ENCODE results near the gene LDB2.

The LDB2 gene

GRCh38 chr4:16706251-16706650 lies 192.2 kb downstream of the LDB2 start:
- no peak overlapping the region for H3K27ac ChIP-seq (ENCODE audit: low read depth, low read length)
- no peaks in the 10 kb centered on the region for H3K27me3 ChIP-seq (ENCODE audit: insufficient read depth, low read length)
- no peaks in the 10 kb centered on the region for H3K4me1 ChIP-seq (ENCODE audit: control insufficient read depth, insufficient read depth, low read length, unreplicated experiment)
- no peak overlapping the region for H3K4me3 ChIP-seq (ENCODE audit: low read depth, low read length)
- H3K36me3 ChIP-seq (ENCODE audit: insufficient read depth, low read length): no peaks in the 10 kb centered on the region
- no peak overlapping the region for H2AFZ ChIP-seq (ENCODE audit: low read length, unreplicated experiment)
- H3K79me2 ChIP-seq (ENCODE audit: control insufficient read depth, insufficient read depth, low read length, unreplicated experiment): no peaks in the 10 kb centered on the region

GRCh38 chr4:16705341-16705740 lies 193.1 kb downstream of the LDB2 start:
- no peaks in the 10 kb centered on the region for H3K36me3 ChIP-seq (ENCODE audit: insufficient read depth, low read length)
- H3K4me1 ChIP-seq (ENCODE audit: control insufficient read depth, insufficient read depth, low read length, unreplicated experiment): no peaks in the 10 kb centered on the region
- no peak overlapping the region for H3K4me3 ChIP-seq (ENCODE audit: low read depth, low read length)
- no peak overlapping the region for H3K27ac ChIP-seq (ENCODE audit: low read depth, low read length)
- no peaks in the 10 kb centered on the region for H3K27me3 ChIP-seq (ENCODE audit: insufficient read depth, low read length)
- H2AFZ ChIP-seq (ENCODE audit: low read length, unreplicated experiment): no peak overlapping the region
- H3K79me2 ChIP-seq (ENCODE audit: control insufficient read depth, insufficient read depth, low read length, unreplicated experiment): no peaks in the 10 kb centered on the region

GRCh38 chr4:16704489-16704888 lies 194.0 kb downstream of the LDB2 start:
- Histone ChIP-seq H3K36me3 (ENCODE audit: insufficient read depth, low read length) (no peaks in the 10 kb centered on the region), H3K27me3 (ENCODE audit: insufficient read depth, low read length) (no peaks in the 10 kb centered on the region), H3K4me1 (ENCODE audit: control insufficient read depth, insufficient read depth, low read length, unreplicated experiment) (no peaks in the 10 kb centered on the region), H3K4me3 (ENCODE audit: low read depth, low read length) (no peak overlapping the region), H2AFZ (ENCODE audit: low read length, unreplicated experiment) (no peak overlapping the region), H3K79me2 (ENCODE audit: control insufficient read depth, insufficient read depth, low read length, unreplicated experiment) (no peaks in the 10 kb centered on the region), H3K27ac (ENCODE audit: low read depth, low read length) (no peak overlapping the region)

- H3K27ac ChIP-seq (ENCODE audit: low read depth, low read length): no peak overlapping the region
- H3K4me1 ChIP-seq (ENCODE audit: control insufficient read depth, insufficient read depth, low read length, unreplicated experiment): no peaks in the 10 kb centered on the region
- no peaks in the 10 kb centered on the region for H3K27me3 ChIP-seq (ENCODE audit: insufficient read depth, low read length)
- H2AFZ ChIP-seq (ENCODE audit: low read length, unreplicated experiment): no peak overlapping the region
- no peak overlapping the region for H3K4me3 ChIP-seq (ENCODE audit: low read depth, low read length)
- no peaks in the 10 kb centered on the region for H3K79me2 ChIP-seq (ENCODE audit: control insufficient read depth, insufficient read depth, low read length, unreplicated experiment)
- H3K36me3 ChIP-seq (ENCODE audit: insufficient read depth, low read length): no peaks in the 10 kb centered on the region
Measured at GRCh38 chr4:16695896-16696295, 202.5 kb downstream of the LDB2 start.

- H3K27me3 ChIP-seq (ENCODE audit: insufficient read depth, low read length): no peaks in the 10 kb centered on the region
- no peaks in the 10 kb centered on the region for H3K4me1 ChIP-seq (ENCODE audit: control insufficient read depth, insufficient read depth, low read length, unreplicated experiment)
- no peak overlapping the region for H3K4me3 ChIP-seq (ENCODE audit: low read depth, low read length)
- H3K79me2 ChIP-seq (ENCODE audit: control insufficient read depth, insufficient read depth, low read length, unreplicated experiment): no peaks in the 10 kb centered on the region
- H3K36me3 ChIP-seq (ENCODE audit: insufficient read depth, low read length): no peaks in the 10 kb centered on the region
- H3K27ac ChIP-seq (ENCODE audit: low read depth, low read length): no peak overlapping the region
- no peak overlapping the region for H2AFZ ChIP-seq (ENCODE audit: low read length, unreplicated experiment)
Measured at GRCh38 chr4:16694884-16695276, 203.6 kb downstream of the LDB2 start.

GRCh38 chr4:16694173-16694883 lies 204.1 kb downstream of the LDB2 start:
- H2AFZ ChIP-seq (ENCODE audit: low read length, unreplicated experiment): no peak overlapping the region
- no peaks in the 10 kb centered on the region for H3K4me1 ChIP-seq (ENCODE audit: control insufficient read depth, insufficient read depth, low read length, unreplicated experiment)
- H3K79me2 ChIP-seq (ENCODE audit: control insufficient read depth, insufficient read depth, low read length, unreplicated experiment): no peaks in the 10 kb centered on the region
- no peak overlapping the region for H3K27ac ChIP-seq (ENCODE audit: low read depth, low read length)
- no peaks in the 10 kb centered on the region for H3K36me3 ChIP-seq (ENCODE audit: insufficient read depth, low read length)
- no peak overlapping the region for H3K4me3 ChIP-seq (ENCODE audit: low read depth, low read length)
- no peaks in the 10 kb centered on the region for H3K27me3 ChIP-seq (ENCODE audit: insufficient read depth, low read length)

GRCh38 chr4:16693641-16694040 lies 204.8 kb downstream of the LDB2 start:
- H3K4me3 ChIP-seq (ENCODE audit: low read depth, low read length): no peak overlapping the region
- H3K36me3 ChIP-seq (ENCODE audit: insufficient read depth, low read length): no peaks in the 10 kb centered on the region
- no peak overlapping the region for H3K27ac ChIP-seq (ENCODE audit: low read depth, low read length)
- H2AFZ ChIP-seq (ENCODE audit: low read length, unreplicated experiment): no peak overlapping the region
- no peaks in the 10 kb centered on the region for H3K27me3 ChIP-seq (ENCODE audit: insufficient read depth, low read length)
- H3K79me2 ChIP-seq (ENCODE audit: control insufficient read depth, insufficient read depth, low read length, unreplicated experiment): no peaks in the 10 kb centered on the region
- no peaks in the 10 kb centered on the region for H3K4me1 ChIP-seq (ENCODE audit: control insufficient read depth, insufficient read depth, low read length, unreplicated experiment)

- Histone ChIP-seq H3K36me3 (ENCODE audit: insufficient read depth, low read length) (no peaks in the 10 kb centered on the region), H3K4me3 (ENCODE audit: low read depth, low read length) (no peak overlapping the region), H3K27me3 (ENCODE audit: insufficient read depth, low read length) (no peaks in the 10 kb centered on the region), H3K4me1 (ENCODE audit: control insufficient read depth, insufficient read depth, low read length, unreplicated experiment) (no peaks in the 10 kb centered on the region), H3K79me2 (ENCODE audit: control insufficient read depth, insufficient read depth, low read length, unreplicated experiment) (no peaks in the 10 kb centered on the region), H3K27ac (ENCODE audit: low read depth, low read length) (no peak overlapping the region), H2AFZ (ENCODE audit: low read length, unreplicated experiment) (no peak overlapping the region)
Measured at GRCh38 chr4:16692961-16693506, 205.4 kb downstream of the LDB2 start.

- Histone ChIP-seq H3K27me3 (ENCODE audit: insufficient read depth, low read length) (no peaks in the 10 kb centered on the region), H3K79me2 (ENCODE audit: control insufficient read depth, insufficient read depth, low read length, unreplicated experiment) (no peaks in the 10 kb centered on the region), H3K4me3 (ENCODE audit: low read depth, low read length) (no peak overlapping the region), H3K36me3 (ENCODE audit: insufficient read depth, low read length) (no peaks in the 10 kb centered on the region), H3K27ac (ENCODE audit: low read depth, low read length) (no peak overlapping the region), H3K4me1 (ENCODE audit: control insufficient read depth, insufficient read depth, low read length, unreplicated experiment) (no peaks in the 10 kb centered on the region), H2AFZ (ENCODE audit: low read length, unreplicated experiment) (no peak overlapping the region)
Measured at GRCh38 chr4:16692524-16692923, 205.9 kb downstream of the LDB2 start.

- Histone ChIP-seq H3K36me3 (ENCODE audit: insufficient read depth, low read length) (no peaks in the 10 kb centered on the region), H3K27me3 (ENCODE audit: insufficient read depth, low read length) (no peaks in the 10 kb centered on the region), H3K4me1 (ENCODE audit: control insufficient read depth, insufficient read depth, low read length, unreplicated experiment) (peaks cover 1% of the 10 kb centered on the region), H2AFZ (ENCODE audit: low read length, unreplicated experiment) (no peak overlapping the region), H3K79me2 (ENCODE audit: control insufficient read depth, insufficient read depth, low read length, unreplicated experiment) (no peaks in the 10 kb centered on the region), H3K27ac (ENCODE audit: low read depth, low read length) (no peak overlapping the region), H3K4me3 (ENCODE audit: low read depth, low read length) (no peak overlapping the region)
Measured at GRCh38 chr4:16692046-16692445, 206.4 kb downstream of the LDB2 start.

GRCh38 chr4:16691450-16691849 lies 207.0 kb downstream of the LDB2 start:
- H3K79me2 ChIP-seq (ENCODE audit: control insufficient read depth, insufficient read depth, low read length, unreplicated experiment): no peaks in the 10 kb centered on the region
- no peaks in the 10 kb centered on the region for H3K36me3 ChIP-seq (ENCODE audit: insufficient read depth, low read length)
- H3K27ac ChIP-seq (ENCODE audit: low read depth, low read length): no peak overlapping the region
- H3K4me3 ChIP-seq (ENCODE audit: low read depth, low read length): no peak overlapping the region
- H2AFZ ChIP-seq (ENCODE audit: low read length, unreplicated experiment): no peak overlapping the region
- H3K4me1 ChIP-seq (ENCODE audit: control insufficient read depth, insufficient read depth, low read length, unreplicated experiment): peaks cover 7% of the 10 kb centered on the region
- H3K27me3 ChIP-seq (ENCODE audit: insufficient read depth, low read length): no peaks in the 10 kb centered on the region
